Muscle layer of colon (tissue), 2 donors: ENCODE data around the gene TUT4.

Experiments used
- H3K27ac ChIP-seq: one replicate; pipeline ENCODE4 v1.7.0; 2013; ENCODE audit warnings: low read depth, mild to moderate bottlenecking, low read length, moderate library complexity
- H3K27me3 ChIP-seq, 2 donors: one replicate each; pipeline ENCODE4 v1.7.0; 2013; ENCODE audit warnings: low read length in 2 of 2, mild to moderate bottlenecking in 2 of 2; ENCODE audit not compliant: insufficient read depth in 2 of 2, control insufficient read depth in 1 of 2
- H3K36me3 ChIP-seq: one replicate; pipeline ENCODE4 v1.7.0; 2013; ENCODE audit warnings: mild to moderate bottlenecking, low read length; ENCODE audit not compliant: insufficient read depth
- H3K4me1 ChIP-seq: one replicate; pipeline ENCODE4 v1.7.0; 2013; ENCODE audit warnings: mild to moderate bottlenecking, low read length; ENCODE audit not compliant: insufficient read depth
- H3K4me3 ChIP-seq, 2 donors: one replicate each; pipeline ENCODE4 v1.7.0; 2013; ENCODE audit warnings: low read length in 2 of 2, low read depth in 1 of 2, mild to moderate bottlenecking in 1 of 2, moderate library complexity in 1 of 2
- H3K9ac ChIP-seq: one replicate; pipeline ENCODE4 v1.7.0; 2013; ENCODE audit warnings: low read length
- H3K9me3 ChIP-seq: one replicate; pipeline ENCODE4 v1.7.0; 2013; ENCODE audit warnings: mild to moderate bottlenecking, low read length
- donor health status: abdominal sarcoma.
- donor health status: Adenocarcinoma of cecum.

The TUT4 gene

DNA sequence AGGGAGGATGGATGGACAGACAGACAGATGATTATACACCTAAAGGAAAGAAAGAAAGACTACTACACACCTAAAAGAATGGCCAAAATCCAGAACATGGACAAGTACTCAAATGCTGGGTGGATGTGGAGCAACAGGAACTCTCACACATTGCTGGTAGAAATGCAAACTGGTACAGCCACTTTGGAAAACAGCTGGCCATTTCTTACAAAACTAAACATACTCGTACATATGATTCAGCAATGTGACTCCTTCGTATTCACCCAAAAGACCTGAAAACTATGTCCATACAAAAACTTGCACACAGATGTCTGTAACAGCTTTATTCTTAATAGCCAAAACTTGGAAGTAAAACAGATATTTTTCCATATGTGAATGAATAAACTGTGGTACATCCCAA, 97.2 kb downstream of the TUT4 start:
- H3K4me1 ChIP-seq = no peaks in the 10 kb centered on the region
- H3K36me3 ChIP-seq = peaks cover 6% of the 10 kb centered on the region
- no peak overlapping the region for H3K9ac ChIP-seq
- H3K9me3 ChIP-seq = no peaks in the 10 kb centered on the region
- H3K27ac ChIP-seq = no peak overlapping the region
- H3K4me3 ChIP-seq = no peak overlapping the region
- no peaks in the 10 kb centered on the region for H3K27me3 ChIP-seq

DNA sequence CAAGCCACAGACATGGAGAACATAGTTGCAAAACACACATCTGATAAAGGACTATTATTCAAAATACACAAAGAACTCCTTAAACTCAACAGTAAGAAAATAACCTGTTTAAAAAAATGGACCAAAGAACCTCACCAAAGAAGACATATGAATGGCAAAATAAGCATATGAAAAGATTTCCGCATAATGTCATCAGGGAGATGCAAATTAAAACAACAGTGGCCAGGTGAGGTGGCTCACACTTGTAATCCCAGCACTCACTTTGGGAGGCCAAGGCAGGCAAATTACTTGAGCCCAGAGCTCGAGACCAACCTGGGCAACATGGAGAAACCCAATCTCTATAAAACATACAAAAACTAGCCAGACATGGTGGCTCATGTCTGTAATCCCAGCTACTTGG, 98.1 kb downstream of the TUT4 start:
- no peaks in the 10 kb centered on the region for H3K27me3 ChIP-seq
- no peaks in the 10 kb centered on the region for H3K4me1 ChIP-seq
- no peak overlapping the region for H3K4me3 ChIP-seq
- H3K9me3 ChIP-seq = no peaks in the 10 kb centered on the region
- peaks cover 6% of the 10 kb centered on the region for H3K36me3 ChIP-seq
- H3K27ac ChIP-seq = no peak overlapping the region
- no peak overlapping the region for H3K9ac ChIP-seq

- Histone ChIP-seq H3K9me3 (no peaks in the 10 kb centered on the region), H3K9ac (no peak overlapping the region), H3K4me3 (no peak overlapping the region), H3K4me1 (no peaks in the 10 kb centered on the region), H3K27ac (no peak overlapping the region), H3K36me3 (peaks cover 6% of the 10 kb centered on the region), H3K27me3 (no peaks in the 10 kb centered on the region)
Measured at GRCh38 chr1:52454127-52454526, 98.8 kb downstream of the TUT4 start.

- H3K27ac ChIP-seq = no peak overlapping the region
- H3K4me1 ChIP-seq = no peaks in the 10 kb centered on the region
- H3K9ac ChIP-seq = no peak overlapping the region
- H3K4me3 ChIP-seq = no peak overlapping the region
- peaks cover 14% of the 10 kb centered on the region for H3K36me3 ChIP-seq
- H3K9me3 ChIP-seq = no peaks in the 10 kb centered on the region
- H3K27me3 ChIP-seq = no peaks in the 10 kb centered on the region
Measured at GRCh38 chr1:52444463-52444862, 108.4 kb downstream of the TUT4 start.

DNA sequence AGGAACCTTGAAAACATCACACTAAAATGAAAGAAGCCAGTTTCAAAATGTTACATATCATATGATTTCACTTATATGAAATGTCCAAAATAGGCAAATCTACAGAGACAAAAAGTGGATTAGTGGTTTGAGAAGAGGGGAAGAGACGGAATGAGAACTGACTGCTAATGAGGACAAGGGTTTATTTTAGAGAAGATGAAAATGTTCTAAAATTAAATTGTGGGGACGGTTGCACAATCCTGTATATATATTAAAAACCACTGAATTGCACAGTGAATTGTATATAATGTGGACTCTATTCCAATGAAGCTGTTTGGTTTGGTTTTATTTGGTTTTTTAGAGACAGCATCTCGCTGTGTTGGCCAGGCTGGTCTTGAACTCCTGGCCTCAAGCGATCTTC, 112.9 kb downstream of the TUT4 start:
- peaks cover 7% of the 10 kb centered on the region for H3K36me3 ChIP-seq
- H3K9ac ChIP-seq = no peak overlapping the region
- no peaks in the 10 kb centered on the region for H3K4me1 ChIP-seq
- H3K27me3 ChIP-seq = no peaks in the 10 kb centered on the region
- no peaks in the 10 kb centered on the region for H3K9me3 ChIP-seq
- H3K4me3 ChIP-seq = no peak overlapping the region
- H3K27ac ChIP-seq = no peak overlapping the region

DNA sequence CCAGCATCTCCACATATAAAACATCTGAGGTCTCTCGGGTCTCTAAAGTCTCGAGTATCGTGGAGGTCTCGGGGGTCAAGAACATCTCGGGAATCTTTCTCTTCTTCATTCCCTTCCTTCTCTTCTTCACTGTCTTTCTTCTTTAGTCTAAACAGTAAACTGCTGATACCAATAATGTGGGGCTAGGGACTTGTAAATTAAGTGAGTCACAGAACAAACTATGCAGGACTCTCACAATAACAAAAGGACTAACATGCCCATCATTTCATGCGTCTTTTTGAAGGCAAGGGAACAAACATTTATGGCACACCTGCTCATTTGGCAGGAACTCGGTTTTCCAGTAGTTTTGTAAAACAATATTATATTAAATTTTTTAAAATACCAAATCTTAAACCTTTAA, 116.1 kb downstream of the TUT4 start:
- no peak overlapping the region for H3K9ac ChIP-seq
- H3K27ac ChIP-seq = no peak overlapping the region
- peaks cover 27% of the 10 kb centered on the region for H3K36me3 ChIP-seq
- no peaks in the 10 kb centered on the region for H3K4me1 ChIP-seq
- no peaks in the 10 kb centered on the region for H3K27me3 ChIP-seq
- H3K9me3 ChIP-seq = no peaks in the 10 kb centered on the region
- no peak overlapping the region for H3K4me3 ChIP-seq

GRCh38 chr1:52435650-52436049, 117.2 kb downstream of the TUT4 start:
- H3K4me3 ChIP-seq = no peak overlapping the region
- H3K4me1 ChIP-seq = no peaks in the 10 kb centered on the region
- H3K27ac ChIP-seq = no peak overlapping the region
- H3K27me3 ChIP-seq = no peaks in the 10 kb centered on the region
- H3K9me3 ChIP-seq = no peaks in the 10 kb centered on the region
- H3K36me3 ChIP-seq = peaks cover 36% of the 10 kb centered on the region
- no peak overlapping the region for H3K9ac ChIP-seq

DNA sequence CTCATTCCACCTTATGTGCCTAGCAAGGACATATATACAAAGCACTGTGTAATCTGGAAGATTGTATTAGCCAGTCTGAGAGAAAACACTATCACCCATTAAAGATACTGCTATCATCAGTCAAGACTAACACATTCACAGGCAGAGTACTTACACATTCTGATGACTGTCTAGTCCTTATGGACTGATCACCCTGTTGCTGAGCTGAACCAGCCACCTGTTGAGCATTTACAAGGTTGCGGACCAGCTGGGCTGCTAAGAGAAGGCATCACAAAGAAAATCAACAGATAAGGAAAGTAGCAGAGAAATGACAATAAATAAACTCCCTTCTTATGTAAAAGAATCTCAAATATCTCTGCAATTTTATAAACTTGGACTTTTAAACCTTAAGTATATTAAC, 117.7 kb downstream of the TUT4 start:
- H3K27me3 ChIP-seq = no peaks in the 10 kb centered on the region
- no peaks in the 10 kb centered on the region for H3K9me3 ChIP-seq
- H3K36me3 ChIP-seq = peaks cover 38% of the 10 kb centered on the region
- no peak overlapping the region for H3K9ac ChIP-seq
- no peak overlapping the region for H3K4me3 ChIP-seq
- H3K27ac ChIP-seq = no peak overlapping the region
- H3K4me1 ChIP-seq = no peaks in the 10 kb centered on the region

DNA sequence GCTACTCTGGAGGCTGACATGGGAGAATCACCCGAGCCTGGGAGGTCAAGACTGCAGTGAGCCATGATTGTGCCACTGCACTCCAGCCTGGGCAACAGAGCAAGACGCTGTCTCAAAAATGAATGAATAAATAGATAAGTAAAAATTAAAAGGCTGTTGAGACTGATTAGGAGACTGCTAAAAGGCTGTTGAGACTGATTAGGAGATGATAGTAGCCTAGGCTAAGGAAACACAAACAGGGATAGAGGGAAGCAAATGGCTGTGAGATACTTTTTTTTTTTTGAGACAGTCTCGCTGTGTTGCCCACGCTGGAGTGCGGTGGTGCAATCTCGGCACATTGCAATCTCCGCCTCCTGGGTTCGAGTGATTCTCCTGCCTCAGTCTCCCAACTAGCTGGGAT, 120.1 kb downstream of the TUT4 start:
- Histone ChIP-seq H3K9ac (no peak overlapping the region), H3K4me1 (no peaks in the 10 kb centered on the region), H3K27me3 (no peaks in the 10 kb centered on the region), H3K9me3 (no peaks in the 10 kb centered on the region), H3K36me3 (peaks cover 42% of the 10 kb centered on the region), H3K27ac (no peak overlapping the region), H3K4me3 (no peak overlapping the region)

- peaks cover 42% of the 10 kb centered on the region for H3K36me3 ChIP-seq
- H3K27ac ChIP-seq = no peak overlapping the region
Measured at GRCh38 chr1:52427152-52427551, 125.7 kb downstream of the TUT4 start.

GRCh38 chr1:52426371-52426770, 126.5 kb downstream of the TUT4 start:
- no peaks in the 10 kb centered on the region for H3K9me3 ChIP-seq
- H3K4me3 ChIP-seq = no peak overlapping the region
- no peaks in the 10 kb centered on the region for H3K4me1 ChIP-seq
- peaks cover 39% of the 10 kb centered on the region for H3K36me3 ChIP-seq
- H3K9ac ChIP-seq = no peak overlapping the region
- H3K27me3 ChIP-seq = no peaks in the 10 kb centered on the region
- H3K27ac ChIP-seq = no peak overlapping the region

More at GRCh38 chr1:52427152-52427551, 125.7 kb downstream of the TUT4 start:
- Histone ChIP-seq H3K4me3 (no peak overlapping the region), H3K4me1 (no peaks in the 10 kb centered on the region), H3K9me3 (no peaks in the 10 kb centered on the region), H3K9ac (no peak overlapping the region), H3K27me3 (no peaks in the 10 kb centered on the region)

- H3K4me3 ChIP-seq = no peak overlapping the region
- no peak overlapping the region for H3K27ac ChIP-seq
- H3K9ac ChIP-seq = no peak overlapping the region
- H3K9me3 ChIP-seq = no peaks in the 10 kb centered on the region
- H3K4me1 ChIP-seq = no peaks in the 10 kb centered on the region
- H3K36me3 ChIP-seq = peaks cover 39% of the 10 kb centered on the region
- no peaks in the 10 kb centered on the region for H3K27me3 ChIP-seq
Measured at GRCh38 chr1:52424813-52425212, 128.1 kb downstream of the TUT4 start.
